Mesenchymal stem cell (in vitro differentiated cells and primary cell): ENCODE data around the gene GOLPH3.

Experiments used
- DNase-seq: peaks from one replicate; pipeline ENCODE4 v3.0.0-alpha.2; 2013
- H2AFZ ChIP-seq: one replicate; pipeline ENCODE4 v1.6.1; 2013; ENCODE audit warnings: low read depth, mild to moderate bottlenecking, control low read depth, inconsistent platforms, low read length, moderate library complexity
- H2AK5ac ChIP-seq: 2 replicates; pipeline ENCODE4 v1.6.1; 2013; ENCODE audit warnings: low read length, moderate library complexity, mild to moderate bottlenecking, inconsistent platforms; ENCODE audit not compliant: severe bottlenecking
- H2BK120ac ChIP-seq: one replicate; pipeline ENCODE4 v1.6.1; 2013; ENCODE audit warnings: low read depth, mild to moderate bottlenecking, inconsistent platforms, low read length, moderate library complexity
- H2BK12ac ChIP-seq, 2 experiments: one replicate each; pipeline ENCODE4 v1.6.1; 2013; ENCODE audit warnings: inconsistent platforms in 2 of 2, low read length in 2 of 2, mild to moderate bottlenecking in 2 of 2, moderate library complexity in 2 of 2, control low read depth in 1 of 2
- H2BK15ac ChIP-seq: one replicate; pipeline ENCODE4 v1.6.1; 2013; ENCODE audit warnings: mild to moderate bottlenecking, low read depth, inconsistent platforms; ENCODE audit not compliant: poor library complexity, severe bottlenecking
- H2BK5ac ChIP-seq: 2 replicates; pipeline ENCODE4 v1.6.1; 2013; ENCODE audit warnings: low read depth, mild to moderate bottlenecking, low read length, control low read depth, inconsistent platforms; ENCODE audit not compliant: poor library complexity, severe bottlenecking
- H3K14ac ChIP-seq, 2 experiments: one replicate each; pipeline ENCODE4 v1.6.1; 2013; ENCODE audit warnings: inconsistent platforms in 2 of 2, low read length in 2 of 2, control low read depth in 1 of 2, mild to moderate bottlenecking in 1 of 2, moderate library complexity in 1 of 2
- H3K18ac ChIP-seq, 2 experiments: one replicate each; pipeline ENCODE4 v1.6.1; 2013; ENCODE audit warnings: inconsistent platforms in 2 of 2, low read length in 2 of 2, control low read depth in 1 of 2, low read depth in 1 of 2, mild to moderate bottlenecking in 1 of 2
- H3K23ac ChIP-seq, 2 experiments: one replicate each; pipeline ENCODE4 v1.6.1; 2013; ENCODE audit warnings: inconsistent platforms in 2 of 2, low read length in 2 of 2, mild to moderate bottlenecking in 2 of 2, moderate library complexity in 2 of 2, control low read depth in 1 of 2
- H3K27ac ChIP-seq: 2 replicates; pipeline ENCODE4 v1.5.1; 2013; ENCODE audit warnings: mild to moderate bottlenecking, moderate library complexity, low read length, control low read depth, inconsistent platforms; ENCODE audit not compliant: poor library complexity, severe bottlenecking
- H3K27me3 ChIP-seq, 2 experiments: 2 replicates each; pipeline versions ENCODE4 v1.6.1 to v1.7.0; 2013; ENCODE audit warnings: low read length in 2 of 2, mild to moderate bottlenecking in 2 of 2, moderate library complexity in 2 of 2, control low read depth in 1 of 2, inconsistent platforms in 1 of 2; ENCODE audit not compliant: control insufficient read depth in 1 of 2, insufficient read depth in 1 of 2
- H3K36me3 ChIP-seq, 2 experiments: 2 replicates each; pipeline versions ENCODE4 v1.6.1 to v1.7.0; 2013; ENCODE audit warnings: low read length in 2 of 2, control low read depth in 1 of 2, inconsistent platforms in 1 of 2, low read depth in 1 of 2, mild to moderate bottlenecking in 1 of 2; ENCODE audit not compliant: insufficient read depth in 2 of 2, control insufficient read depth in 1 of 2
- H3K4ac ChIP-seq, 2 experiments: one replicate each; pipeline ENCODE4 v1.6.1; 2013; ENCODE audit warnings: inconsistent platforms in 2 of 2, low read length in 2 of 2, mild to moderate bottlenecking in 2 of 2, moderate library complexity in 2 of 2, control low read depth in 1 of 2, low read depth in 1 of 2
- H3K4me1 ChIP-seq: 2 replicates; pipeline ENCODE4 v1.6.1; 2013; ENCODE audit warnings: low read depth, low read length, control low read depth; ENCODE audit not compliant: control insufficient read depth, insufficient read depth
- H3K4me2 ChIP-seq: 2 replicates; pipeline ENCODE4 v1.6.1; 2013; ENCODE audit warnings: low read length, mild to moderate bottlenecking, inconsistent platforms; ENCODE audit not compliant: poor library complexity, severe bottlenecking
- H3K4me3 ChIP-seq, 2 experiments: 2 replicates each; pipeline versions ENCODE4 v1.5.1 to v1.7.0; 2013; ENCODE audit warnings: low read length in 2 of 2, mild to moderate bottlenecking in 2 of 2, control low read depth in 1 of 2, low read depth in 1 of 2; ENCODE audit not compliant: insufficient read depth in 1 of 2
- H3K79me1 ChIP-seq: replicated peaks from 2 replicates; pipeline ENCODE4 v1.6.1; 2013; ENCODE audit warnings: mild to moderate bottlenecking, control low read depth, low read length, inconsistent platforms; ENCODE audit not compliant: poor library complexity, severe bottlenecking
- H3K9ac ChIP-seq: 2 replicates; pipeline ENCODE4 v1.7.0; 2013; ENCODE audit warnings: mild to moderate bottlenecking, low read length, moderate library complexity
- H3K9me3 ChIP-seq: 2 replicates; pipeline ENCODE4 v1.7.0; 2013; ENCODE audit warnings: mild to moderate bottlenecking, low read length; ENCODE audit not compliant: control insufficient read depth
- H4K8ac ChIP-seq: one replicate; pipeline ENCODE4 v1.6.1; 2013; ENCODE audit warnings: inconsistent platforms, mild to moderate bottlenecking, low read length, moderate library complexity
- H4K91ac ChIP-seq: one replicate; pipeline ENCODE4 v1.6.1; 2013; ENCODE audit warnings: mild to moderate bottlenecking, low read length, inconsistent platforms
- WGBS: methylation state at CpG from one replicate; pipeline ENCODE4 v1.1.7; 2013; ENCODE audit warnings: mixed read lengths; 5-methylcytosine and 5-hydroxymethylcytosine counted together

Gene GOLPH3

GRCh38 chr5:32157078-32157477 is 17.0 kb downstream of the GOLPH3 start:
- Histone ChIP-seq H3K9me3 (no peaks in the 10 kb centered on the region), H4K91ac (no peak overlapping the region), H3K9ac (no peak overlapping the region), H2BK15ac (no peak overlapping the region), H4K8ac (no peak overlapping the region), H3K4me2 (no peak overlapping the region), H3K18ac (no peak overlapping the region), H2BK120ac (no peak overlapping the region), H3K4ac (no peak overlapping the region), H3K23ac (no peak overlapping the region), H3K36me3 (peaks cover 3 to 6% of the 10 kb centered on the region in 2 experiments), H3K27ac (no peak overlapping the region), H3K79me1 (no peaks in the 10 kb centered on the region), H3K4me1 (peaks cover 2% of the 10 kb centered on the region), H2BK12ac (no peak overlapping the region), H2BK5ac (no peak overlapping the region), H3K14ac (no peak overlapping the region), H2AFZ (no peak overlapping the region), H3K27me3 (no peaks in the 10 kb centered on the region), H2AK5ac (no peak overlapping the region), H3K4me3 (no peak overlapping the region)
- no peak for DNase-seq
- 95% methylated on average over 4 of the region's 4 CpGs for WGBS

DNA sequence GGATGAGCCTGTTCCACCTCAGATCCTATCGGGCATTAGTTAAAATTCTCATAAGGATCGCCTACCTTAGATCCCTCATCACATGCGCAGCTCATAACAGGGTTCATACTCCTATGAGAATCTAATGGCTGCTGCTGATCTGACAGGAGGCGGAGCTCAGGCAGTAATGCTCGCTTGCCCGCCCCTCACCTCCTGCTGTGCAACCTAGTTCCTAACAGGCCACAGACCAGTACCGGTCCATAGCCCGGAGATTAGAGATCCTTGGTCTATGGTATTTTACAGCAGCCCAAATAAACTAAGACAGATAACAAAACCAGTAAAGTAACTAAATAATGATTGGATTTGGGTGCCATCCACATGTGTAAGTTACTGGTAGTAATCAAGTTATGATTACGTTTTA is 17.5 kb downstream of the GOLPH3 start:
- Histone ChIP-seq H3K4me1 (peaks cover 2% of the 10 kb centered on the region), H3K9ac (no peak overlapping the region), H2BK120ac (no peak overlapping the region), H3K36me3 (peaks cover 3 to 9% of the 10 kb centered on the region in 2 experiments), H3K4me2 (no peak overlapping the region), H2BK5ac (no peak overlapping the region), H3K14ac (no peak overlapping the region), H3K27ac (no peak overlapping the region), H3K4ac (no peak overlapping the region), H4K91ac (peak overlapping the region; percentile 15), H3K18ac (no peak overlapping the region), H2AFZ (no peak overlapping the region), H4K8ac (no peak overlapping the region), H3K27me3 (no peaks in the 10 kb centered on the region), H2BK12ac (no peak overlapping the region), H2AK5ac (no peak overlapping the region), H3K9me3 (no peaks in the 10 kb centered on the region), H3K79me1 (no peaks in the 10 kb centered on the region), H3K4me3 (no peak overlapping the region), H2BK15ac (no peak overlapping the region), H3K23ac (no peak overlapping the region)
- DNase-seq: no peak
- WGBS: 94% methylated on average over 7 of the region's 9 CpGs

GRCh38 chr5:32155211-32155610 is 18.9 kb downstream of the GOLPH3 start:
- Histone ChIP-seq H4K8ac (no peak overlapping the region), H3K23ac (no peak overlapping the region), H3K4ac (no peak overlapping the region), H3K9ac (no peak overlapping the region), H3K18ac (no peak overlapping the region), H3K14ac (no peak overlapping the region), H3K9me3 (no peaks in the 10 kb centered on the region), H3K4me2 (no peak overlapping the region), H2BK12ac (no peak overlapping the region), H3K27me3 (no peaks in the 10 kb centered on the region), H2AFZ (no peak overlapping the region), H3K36me3 (peaks cover 0 to 10% of the 10 kb centered on the region in 2 experiments), H2BK120ac (no peak overlapping the region), H3K4me3 (no peak overlapping the region), H2AK5ac (no peak overlapping the region), H3K27ac (no peak overlapping the region), H2BK5ac (no peak overlapping the region), H3K79me1 (no peaks in the 10 kb centered on the region), H3K4me1 (peaks cover 2% of the 10 kb centered on the region), H2BK15ac (no peak overlapping the region), H4K91ac (no peak overlapping the region)
- WGBS: 100% methylated on average over 2 of the region's 2 CpGs
- no peak for DNase-seq

GRCh38 chr5:32153723-32154122 is 20.4 kb downstream of the GOLPH3 start:
- no peaks in the 10 kb centered on the region for H3K79me1 ChIP-seq
- no peak overlapping the region for H3K4me2 ChIP-seq
- H3K4me3 ChIP-seq: no peak overlapping the region
- no peak overlapping the region for H3K23ac ChIP-seq
- no peak overlapping the region for H3K9ac ChIP-seq
- no peak overlapping the region for H3K4ac ChIP-seq
- no peaks in the 10 kb centered on the region for H3K9me3 ChIP-seq
- H2BK12ac ChIP-seq: no peak overlapping the region
- peaks cover 0 to 10% of the 10 kb centered on the region in 2 experiments for H3K36me3 ChIP-seq
- no peak overlapping the region for H4K8ac ChIP-seq
- no peak overlapping the region for H2AK5ac ChIP-seq
- 84% methylated on average over 2 of the region's 3 CpGs for WGBS
- peak; percentile 27 for DNase-seq
- H3K27ac ChIP-seq: no peak overlapping the region
- no peak overlapping the region for H3K14ac ChIP-seq
- no peaks in the 10 kb centered on the region for H3K27me3 ChIP-seq
- H2BK15ac ChIP-seq: no peak overlapping the region
- H3K4me1 ChIP-seq: peaks cover 2% of the 10 kb centered on the region
- H4K91ac ChIP-seq: no peak overlapping the region
- peak overlapping the region in 1 of 2 experiments; percentile 33 for H3K18ac ChIP-seq
- H2BK120ac ChIP-seq: no peak overlapping the region
- no peak overlapping the region for H2BK5ac ChIP-seq
- H2AFZ ChIP-seq: no peak overlapping the region
